ENCODE data around the gene HYPK. TPM values are rescaled to one million over a fixed set of nuclear protein-coding genes. Genes with fewer than 3 reads are reported as not detected.
"Not testable (repeated sequence)": the region's sequence is repeated elsewhere in the genome, so short reads cannot be mapped to it uniquely, and the experiment has no call there.

Gene HYPK
- total RNA-seq, 1 experiment from 2014 or later, result 7.9 TPM

DNA sequence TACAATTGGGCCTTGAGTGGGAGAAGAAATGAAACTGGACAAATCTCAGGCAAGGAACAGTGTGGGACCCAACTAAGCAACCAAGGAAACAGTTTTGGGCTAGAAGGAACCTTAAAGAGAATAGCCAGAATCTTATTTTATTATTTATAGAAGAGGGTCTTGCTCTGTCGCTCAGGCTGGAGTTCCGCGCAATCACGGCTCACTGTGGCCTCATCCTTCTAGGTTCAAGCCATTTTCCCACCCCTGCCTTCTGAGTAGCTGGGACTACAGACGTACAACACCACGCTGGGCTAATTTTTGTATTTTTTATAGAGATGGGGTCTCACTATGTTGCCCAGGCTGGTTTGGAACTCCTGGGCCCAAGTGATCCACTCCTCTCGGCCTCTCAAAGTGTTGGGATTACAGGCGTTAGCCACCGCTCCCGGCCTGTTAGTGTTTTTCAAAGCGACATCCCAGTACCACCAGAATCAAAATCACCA lies 25.7 kb downstream of the HYPK start:
- peak overlapping the region; percentile 57 for H3K4me3 ChIP-seq
- H3K27me3 ChIP-seq, result no peaks in the 10 kb centered on the region
- DNase-seq, result no peak
- peaks cover 38% of the 10 kb centered on the region for H3K36me3 ChIP-seq
- no peaks in the 10 kb centered on the region for H3K9me3 ChIP-seq

DNA sequence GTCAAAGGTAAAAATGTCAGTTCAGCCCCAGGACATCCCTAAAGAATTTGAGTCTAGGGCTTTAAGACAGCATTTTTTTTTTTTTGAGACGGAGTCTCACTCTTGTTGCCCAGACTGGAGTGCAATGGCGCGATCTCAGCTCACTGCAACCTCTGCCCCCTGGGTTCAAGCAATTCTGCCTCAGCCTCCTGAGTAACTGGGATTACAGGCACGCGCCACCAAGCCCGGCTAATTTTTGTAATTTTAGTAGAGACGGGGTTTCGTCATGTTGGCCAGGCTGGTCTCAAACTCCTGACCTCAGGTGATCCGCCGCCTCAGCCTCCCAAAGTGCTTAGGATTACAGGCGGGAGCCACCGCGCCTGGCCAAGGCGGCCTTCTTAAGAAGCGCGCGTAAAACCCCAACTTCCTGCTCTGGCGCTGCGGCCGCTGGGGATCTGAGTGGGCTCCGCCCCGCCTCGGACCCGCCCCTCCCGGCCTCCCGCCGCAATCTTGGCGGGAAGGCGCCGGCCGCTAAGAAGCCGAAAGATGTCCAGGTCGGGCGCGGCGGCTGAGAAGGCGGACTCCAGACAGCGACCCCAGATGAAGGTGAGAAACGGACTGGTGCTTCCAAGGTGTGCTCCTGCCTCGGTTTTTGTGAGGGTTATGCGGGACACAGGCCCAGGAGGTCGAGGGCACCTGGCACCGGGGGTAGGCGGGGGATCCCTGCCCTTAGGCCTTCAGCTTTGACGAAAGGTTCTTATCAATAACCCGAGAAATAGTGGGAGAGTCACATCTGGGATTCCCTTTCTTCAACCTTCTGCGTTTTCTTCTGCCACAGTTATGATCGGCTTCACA lies 26.3 kb downstream of the HYPK start, which contains the start of gene WDR76:
Gene WDR76, plus strand, starts transcription at position 495 of the 834 bp plus-strand sequence. Its CDS starts 31 bp downstream, at position 526.
- H3K9me3 ChIP-seq, result no peaks in the 10 kb centered on the region
- DNase-seq, result peak; percentile 91
- no peaks in the 10 kb centered on the region for H3K27me3 ChIP-seq
- peak within 1 kb of the TSS; percentile 57 for H3K4me3 ChIP-seq
- peaks cover 42% of the 10 kb centered on the region for H3K36me3 ChIP-seq

DNA sequence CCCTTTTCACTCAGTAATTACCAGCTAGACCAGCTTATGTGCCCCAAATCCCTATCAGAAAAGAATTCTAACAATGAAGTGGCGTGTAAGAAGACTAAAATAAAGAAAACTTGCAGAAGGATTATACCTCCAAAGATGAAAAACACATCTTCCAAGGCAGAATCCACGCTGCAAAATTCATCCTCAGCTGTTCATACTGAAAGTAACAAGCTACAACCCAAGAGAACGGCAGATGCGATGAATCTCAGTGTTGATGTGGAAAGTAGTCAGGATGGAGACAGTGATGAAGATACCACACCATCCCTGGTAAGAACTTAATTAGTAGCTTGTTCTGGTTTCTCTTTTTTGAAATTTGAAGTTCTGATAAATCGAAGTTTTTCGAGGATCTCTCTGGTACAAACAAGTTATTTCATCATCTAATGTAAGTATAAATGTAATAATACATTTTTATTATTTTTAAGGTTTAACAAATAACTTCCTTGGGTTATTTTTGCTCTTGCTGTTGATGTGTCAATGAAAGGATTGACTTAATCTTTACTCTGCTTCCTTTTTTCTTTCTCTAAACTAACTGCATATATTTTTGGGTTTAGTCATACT lies 27.8 kb downstream of the HYPK start:
- H3K27me3 ChIP-seq, result no peaks in the 10 kb centered on the region
- H3K9me3 ChIP-seq, result no peaks in the 10 kb centered on the region
- H3K36me3 ChIP-seq, result peaks cover 39% of the 10 kb centered on the region
- H3K4me3 ChIP-seq, result peak overlapping the region; percentile 57
- DNase-seq, result no peak

DNA sequence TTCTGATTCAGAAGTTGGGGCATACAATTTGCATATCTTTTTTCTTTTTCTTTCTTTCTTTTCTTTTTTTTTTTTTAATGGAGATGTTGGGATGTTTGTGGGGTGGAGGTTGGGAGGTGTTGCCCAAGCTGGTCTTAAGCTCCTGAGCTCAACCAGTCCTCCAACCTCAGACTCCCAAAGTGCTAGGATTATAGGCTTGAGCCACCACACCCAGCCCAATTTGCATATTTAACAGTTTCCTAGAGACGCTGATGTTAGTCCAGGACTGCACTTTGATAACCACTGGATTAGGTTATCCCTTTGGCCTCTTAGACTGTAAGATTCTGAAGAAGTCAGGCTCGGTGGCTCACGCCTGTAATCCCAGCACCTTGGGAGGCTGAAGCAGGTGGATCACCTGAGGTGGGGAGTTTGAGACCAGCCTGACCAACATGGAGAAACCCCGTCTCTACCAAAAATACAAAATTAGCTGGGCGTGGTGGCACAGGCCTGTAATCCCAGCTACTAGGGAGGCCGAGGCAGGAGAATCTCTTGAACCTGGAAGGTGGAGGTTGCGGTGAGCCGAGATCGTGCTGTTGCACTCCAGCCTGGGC lies 29.6 kb downstream of the HYPK start:
- not testable (repeated sequence) for H3K9me3 ChIP-seq, H3K27me3 ChIP-seq, DNase-seq, H3K4me3 ChIP-seq
- peaks cover 51% of the 10 kb centered on the region for H3K36me3 ChIP-seq

DNA sequence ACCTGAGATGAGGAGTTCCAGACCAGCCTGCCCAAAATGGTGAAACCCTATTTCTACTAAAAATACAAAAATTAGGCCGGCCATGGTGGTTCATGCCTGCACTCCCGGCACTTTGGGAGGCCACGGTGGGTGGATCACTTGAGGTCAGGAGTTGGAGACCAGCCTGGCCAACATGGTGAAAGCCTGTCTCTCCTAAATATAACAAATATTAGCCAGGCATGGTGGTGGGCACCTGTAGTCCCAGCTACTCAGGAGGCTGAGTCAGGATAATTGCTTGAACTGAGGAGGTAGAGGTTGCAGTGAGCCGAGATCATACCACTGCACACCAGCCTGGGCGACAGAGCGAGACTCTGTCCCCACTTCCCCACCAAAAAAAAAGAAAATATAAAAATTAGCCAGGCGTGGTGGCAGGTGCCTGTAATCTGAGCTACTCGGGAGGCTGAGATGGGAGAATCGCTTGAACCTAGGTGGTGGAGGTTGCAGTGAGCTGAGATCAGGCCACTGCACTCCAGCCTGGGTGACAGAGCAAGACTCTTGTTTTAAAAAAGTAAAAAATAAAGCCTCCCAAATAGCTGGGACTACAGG lies 30.4 kb downstream of the HYPK start:
- H3K36me3 ChIP-seq, result peaks cover 57% of the 10 kb centered on the region
- H3K27me3 ChIP-seq, H3K9me3 ChIP-seq, H3K4me3 ChIP-seq, DNase-seq: not testable (repeated sequence)

DNA sequence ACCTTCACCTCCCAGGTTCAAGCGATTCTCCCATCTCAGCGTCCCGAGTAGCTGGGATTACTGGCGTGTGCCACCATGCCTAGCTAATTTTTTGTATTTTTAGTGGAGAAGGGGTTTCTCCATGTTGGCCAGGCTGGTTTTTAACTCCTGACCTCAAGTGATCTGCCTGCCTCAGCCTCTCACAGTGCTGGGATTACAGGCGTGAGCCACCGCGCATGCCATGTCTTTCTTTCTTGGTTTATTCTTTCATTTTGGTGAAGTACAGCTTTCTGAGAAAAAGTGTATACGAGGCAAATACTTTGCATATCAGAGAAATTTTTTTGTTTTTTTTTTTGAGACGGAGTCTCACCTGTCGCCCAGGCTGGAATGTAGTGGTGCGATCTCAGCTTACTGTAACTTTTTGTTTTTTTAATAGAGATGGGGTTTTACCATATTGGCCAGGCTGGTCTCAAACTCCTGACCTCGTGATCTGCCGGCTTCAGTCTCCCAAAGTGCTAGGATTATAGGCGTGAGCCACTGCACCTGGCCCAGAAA lies 31.2 kb downstream of the HYPK start:
- H3K27me3 ChIP-seq, H3K9me3 ChIP-seq, H3K4me3 ChIP-seq, DNase-seq: not testable (repeated sequence)
- peaks cover 65% of the 10 kb centered on the region for H3K36me3 ChIP-seq

DNA sequence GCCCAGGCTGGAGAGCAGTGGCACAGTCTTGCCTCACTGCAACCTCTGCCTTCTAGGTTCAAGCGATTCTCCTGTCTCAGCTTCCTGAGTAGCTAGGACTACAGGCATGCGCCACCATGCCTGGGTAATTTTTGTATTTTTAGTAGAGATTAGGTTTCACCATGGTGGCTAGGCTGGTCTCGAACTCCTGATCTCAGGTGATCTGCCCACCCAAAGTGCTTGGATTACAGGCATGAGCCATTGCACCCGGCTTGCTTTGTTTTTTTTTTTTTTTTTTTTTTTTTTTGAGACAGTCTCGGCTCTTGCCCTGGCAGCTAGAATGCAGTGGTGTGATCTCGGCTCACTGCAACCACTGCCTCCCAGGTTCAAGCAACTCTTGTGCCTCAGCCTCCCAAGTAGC lies 32.1 kb downstream of the HYPK start:
- not testable (repeated sequence) for H3K27me3 ChIP-seq, H3K9me3 ChIP-seq, DNase-seq, H3K4me3 ChIP-seq
- peaks cover 72% of the 10 kb centered on the region for H3K36me3 ChIP-seq

DNA sequence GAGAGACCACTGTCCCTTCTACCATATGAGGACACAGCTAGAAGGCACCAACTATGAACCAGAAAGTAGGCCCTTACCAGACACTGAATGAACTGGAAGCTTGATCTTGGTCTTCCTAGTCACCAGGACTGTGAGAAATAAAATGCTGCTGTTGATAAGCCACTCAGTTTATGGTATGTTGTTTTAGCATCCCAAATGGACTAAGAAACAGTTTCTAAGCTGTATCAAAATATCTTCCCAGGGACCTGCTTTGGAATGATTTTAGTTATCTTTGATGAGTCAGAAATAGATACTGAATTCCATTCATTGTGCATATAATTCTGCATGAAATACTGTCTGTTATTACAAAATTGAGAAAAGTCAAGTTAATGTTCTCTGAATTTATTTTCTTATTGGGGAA lies 45.0 kb downstream of the HYPK start:
- Histone ChIP-seq H3K4me3 (no peak overlapping the region), H3K9me3 (no peaks in the 10 kb centered on the region), H3K27me3 (no peaks in the 10 kb centered on the region), H3K36me3 (peaks cover 63% of the 10 kb centered on the region)
- DNase-seq, result no peak

DNA sequence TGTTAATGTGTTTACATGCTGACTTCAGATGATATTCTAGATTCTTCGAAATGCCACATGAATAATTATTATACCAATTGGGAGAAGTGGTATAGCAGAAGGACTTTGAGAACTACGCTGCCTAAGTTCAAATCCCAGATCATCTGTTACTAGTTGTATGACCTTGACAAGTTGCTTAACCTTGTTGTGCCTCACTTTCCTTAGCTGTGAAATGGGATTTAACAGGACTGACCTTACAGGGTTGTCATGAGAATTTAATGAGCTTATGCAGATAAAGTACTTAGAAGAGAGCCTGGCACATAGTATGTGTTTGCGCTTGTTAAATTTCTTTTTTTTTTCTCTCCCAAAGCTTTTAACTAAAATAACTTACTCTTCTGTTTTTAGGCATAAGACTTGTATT lies 50.9 kb downstream of the HYPK start:
- Histone ChIP-seq H3K27me3 (no peaks in the 10 kb centered on the region), H3K9me3 (no peaks in the 10 kb centered on the region), H3K36me3 (peaks cover 66% of the 10 kb centered on the region), H3K4me3 (no peak overlapping the region)
- no peak for DNase-seq

DNA sequence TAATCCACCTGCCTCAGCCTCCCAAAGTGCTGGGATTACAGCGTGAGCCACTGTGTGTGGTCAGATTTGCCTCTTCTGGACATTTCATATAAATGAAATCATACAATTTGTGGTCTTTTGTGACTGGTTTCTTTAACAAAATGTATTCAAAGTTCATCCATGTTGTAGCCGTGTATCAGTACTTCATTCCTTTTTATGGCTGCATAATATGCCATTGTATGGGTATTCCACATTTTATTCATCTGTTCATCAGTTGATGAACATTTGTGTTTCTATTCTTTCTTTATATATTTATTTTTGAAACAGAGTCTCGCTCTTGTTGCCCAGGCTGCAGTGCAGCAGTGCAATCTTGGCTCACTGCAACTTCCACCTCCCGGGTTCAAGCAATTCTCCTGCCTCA lies 52.2 kb downstream of the HYPK start:
- Histone ChIP-seq H3K36me3 (peaks cover 67% of the 10 kb centered on the region), H3K9me3 (no peaks in the 10 kb centered on the region)

More for the DNA sequence above, 52.2 kb downstream of the HYPK start:
- no peak for DNase-seq
- Histone ChIP-seq H3K27me3 (no peaks in the 10 kb centered on the region), H3K4me3 (no peak overlapping the region)

Other genes with a start within 250 kb of the HYPK start
- gene PPIP5K1, start 210.4 kb upstream of the HYPK start, total RNA-seq (2014; rRNA removed; shearing (Covaris generic); ENCODE audit: low replicate concordance), result 17.4 and 24.4 TPM in 2 replicates
- not detected in 2 replicates for gene CKMT1B, start 206.6 kb upstream of the HYPK start, total RNA-seq (2014; rRNA removed; shearing (Covaris generic); ENCODE audit: low replicate concordance)
- not detected in 2 replicates for gene STRC, start 181.8 kb upstream of the HYPK start, total RNA-seq (2014; rRNA removed; shearing (Covaris generic); ENCODE audit: low replicate concordance)
- 0.46 and 0.52 TPM in 2 replicates for gene CATSPER2, start 151.8 kb upstream of the HYPK start, total RNA-seq (2014; rRNA removed; shearing (Covaris generic); ENCODE audit: low replicate concordance)
- not detected in 2 replicates for gene CKMT1A, start 106.7 kb upstream of the HYPK start, total RNA-seq (2014; rRNA removed; shearing (Covaris generic); ENCODE audit: low replicate concordance)
- 441 and 532 TPM in 2 replicates for gene PDIA3, start 54.2 kb upstream of the HYPK start, total RNA-seq (2014; rRNA removed; shearing (Covaris generic); ENCODE audit: low replicate concordance)
- 5.6 TPM in 1 of 2 replicates, not detected in the other for gene ELL3, start 23.6 kb upstream of the HYPK start, total RNA-seq (2014; rRNA removed; shearing (Covaris generic); ENCODE audit: low replicate concordance)
- 272 and 1,334 TPM in 2 replicates for gene SERF2, start 8.3 kb upstream of the HYPK start, total RNA-seq (2014; rRNA removed; shearing (Covaris generic); ENCODE audit: low replicate concordance)
- not detected in 2 replicates for gene SERINC4, start 379 bp upstream of the HYPK start, total RNA-seq (2014; rRNA removed; shearing (Covaris generic); ENCODE audit: low replicate concordance)
- 8.8 and 16.4 TPM in 2 replicates for gene MFAP1, start 24.1 kb downstream of the HYPK start, total RNA-seq (2014; rRNA removed; shearing (Covaris generic); ENCODE audit: low replicate concordance)
- gene WDR76, start 26.4 kb downstream of the HYPK start, total RNA-seq (2014; rRNA removed; shearing (Covaris generic); ENCODE audit: low replicate concordance), result 49.9 and 53.5 TPM in 2 replicates